GM19035 (cell line): Measurements from ENCODE around the gene GALNS.
A peak's percentile ranks its signal among the peaks of the same experiment; 100 is the strongest.

ENCODE experiments used
- ATAC-seq: cut with Tn5 transposase; IDR thresholded peaks from one replicate; pipeline ENCODE4 v1.9.1; 2021; ENCODE audit not compliant: unreplicated experiment

The GALNS gene

GRCh38 chr16:88820385-88821025, 36.2 kb downstream of the GALNS start:
- ATAC-seq, result no peak

- ATAC-seq, result no peak
Measured at GRCh38 chr16:88819126-88819525, 37.6 kb downstream of the GALNS start.

- no peak for ATAC-seq
Measured at GRCh38 chr16:88818575-88818874, 38.2 kb downstream of the GALNS start.

GRCh38 chr16:88817785-88818574, 38.8 kb downstream of the GALNS start:
- ATAC-seq, result no peak

- ATAC-seq, result no peak
Measured at GRCh38 chr16:88816736-88817535, 39.8 kb downstream of the GALNS start.

GRCh38 chr16:88815901-88816589, 40.7 kb downstream of the GALNS start:
- no peak for ATAC-seq

- no peak for ATAC-seq
Measured at GRCh38 chr16:88815227-88815626, 41.5 kb downstream of the GALNS start.

- ATAC-seq, result no peak
Measured at GRCh38 chr16:88814144-88814502, 42.6 kb downstream of the GALNS start.

GRCh38 chr16:88813269-88814143, 43.2 kb downstream of the GALNS start:
- no peak for ATAC-seq

GRCh38 chr16:88812513-88813268, 44.1 kb downstream of the GALNS start:
- no peak for ATAC-seq

- peak; percentile 67 for ATAC-seq
Measured at GRCh38 chr16:88811769-88812512, 44.8 kb downstream of the GALNS start, which contains the start of gene APRT. TSS of gene APRT (minus strand) at chr16:88811928. CDS start at chr16:88811899, 29 bp downstream.

GRCh38 chr16:88810912-88811768, 45.6 kb downstream of the GALNS start:
- peak; percentile 50 for ATAC-seq

GRCh38 chr16:88810166-88810911, 46.4 kb downstream of the GALNS start:
- no peak for ATAC-seq

- no peak for ATAC-seq
Measured at GRCh38 chr16:88809676-88810165, 47.0 kb downstream of the GALNS start.

- no peak for ATAC-seq
Measured at GRCh38 chr16:88809068-88809675, 47.6 kb downstream of the GALNS start.

GRCh38 chr16:88807626-88808453, 48.9 kb downstream of the GALNS start:
- no peak for ATAC-seq
